HUES64 (cell line): ENCODE measurements around the gene BBS2. TPM values are rescaled to one million over a fixed set of nuclear protein-coding genes. Genes with fewer than 3 reads are reported as not detected.

ENCODE experiments used
- H3K27ac ChIP-seq: 2 replicates; pipeline ENCODE4 v1.7.0; 2013; ENCODE audit warnings: low read depth, low read length, inconsistent platforms
- H3K27me3 ChIP-seq: 2 replicates; pipeline ENCODE4 v1.6.1; 2013; ENCODE audit warnings: mild to moderate bottlenecking, low read length; ENCODE audit not compliant: insufficient read depth
- H3K36me3 ChIP-seq: 2 replicates; pipeline ENCODE4 v1.6.1; 2013; ENCODE audit warnings: mild to moderate bottlenecking, low read length; ENCODE audit not compliant: insufficient read depth
- H3K4me1 ChIP-seq: 2 replicates; pipeline ENCODE4 v1.6.1; 2013; ENCODE audit warnings: mild to moderate bottlenecking, low read length, moderate library complexity; ENCODE audit not compliant: insufficient read depth
- H3K4me3 ChIP-seq: 2 replicates; pipeline ENCODE4 v1.5.1; 2013; ENCODE audit warnings: mild to moderate bottlenecking, low read length, moderate library complexity
- H3K9ac ChIP-seq: 2 replicates; pipeline ENCODE4 v1.6.1; 2013; ENCODE audit warnings: mild to moderate bottlenecking, low read depth, low read length
- H3K9me3 ChIP-seq: 2 replicates; pipeline ENCODE4 v1.6.1; 2013; ENCODE audit warnings: low read depth, low read length; ENCODE audit not compliant: insufficient read depth
- WGBS: fragments of 150-250, 120-280 bp; methylation state at CpG from one replicate; pipeline ENCODE4 v1.1.7; 2013; ENCODE audit warnings: missing lambda C conversion rate; 5-methylcytosine and 5-hydroxymethylcytosine counted together
- polyA plus RNA-seq, 2 experiments: library from polyadenylated mRNA; stranded (reverse); fragments of 50-300 nt; gene quantifications; one replicate each; pipeline ENCODE4 v1.2.3, GENCODE V29; 2013

Gene BBS2
- polyA plus RNA-seq (2013, experiment 1 of 2) = 14.4 TPM
- 33.5 TPM for polyA plus RNA-seq (2013, experiment 2 of 2)

GRCh38 chr16:56519459-56520250 is at the start of gene BBS2:
Gene BBS2 (minus strand): TSS chr16:56520024. CDS start chr16:56519862, 162 bp downstream.
- WGBS = under 1% methylated on average over 65 of the region's 65 CpGs
- Histone ChIP-seq H3K4me1 (0 out of 2 replicates have a peak, but pooled peaks cover 5% of the 10 kb centered on the region), H3K27me3 (no peaks in the 10 kb centered on the region), H3K27ac (peak within 1 kb of the TSS; percentile 51; the same call in 1 of the 2 replicates), H3K9me3 (no peaks in the 10 kb centered on the region), H3K36me3 (no peaks in the 10 kb centered on the region), H3K9ac (peak within 1 kb of the TSS; percentile 64), H3K4me3 (peak within 1 kb of the TSS; percentile 94)

DNA sequence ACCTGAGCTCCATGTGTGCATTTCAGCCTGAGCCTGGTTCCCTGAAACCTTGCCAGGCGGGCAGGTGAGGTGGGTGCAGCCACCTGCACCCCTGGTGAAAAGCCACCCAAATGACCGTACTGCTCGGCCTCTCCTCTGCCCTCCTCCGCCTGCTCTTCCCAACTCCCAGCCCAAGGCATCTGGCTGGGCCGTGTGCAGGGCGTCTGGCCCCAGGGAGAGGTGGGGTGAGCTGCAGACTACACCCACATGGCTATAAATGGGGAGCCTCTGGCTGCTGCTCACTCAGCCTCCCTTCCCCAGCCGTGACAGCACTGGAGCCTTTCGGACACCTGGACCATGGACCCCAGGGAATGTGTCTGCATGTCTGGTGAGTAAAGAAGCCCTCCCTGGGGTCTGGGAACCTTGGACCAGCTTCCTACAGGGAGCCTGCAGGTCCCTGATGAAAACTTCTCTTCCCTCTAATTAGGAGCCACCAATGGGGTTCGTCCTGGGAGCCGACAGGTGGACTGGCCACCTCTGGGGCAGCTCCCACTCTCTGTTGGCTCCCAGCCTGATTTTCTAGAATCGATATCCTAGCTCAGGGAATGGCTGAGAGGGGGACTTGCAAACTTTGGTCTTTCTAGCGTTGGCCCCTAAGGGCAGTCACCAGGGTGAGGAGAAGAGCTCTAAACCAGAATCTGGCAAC is 45.1 kb upstream of the BBS2 start, which contains the start of gene MT4:
Gene MT4 (plus strand): TSS at position 281 of the 685 bp plus-strand sequence. CDS start 56 bp downstream, at position 337.
- Histone ChIP-seq H3K27me3 (no peaks in the 10 kb centered on the region; the same call in 1 of the 2 replicates), H3K4me1 (no peaks in the 10 kb centered on the region), H3K4me3 (no peak within 1 kb of the TSS), H3K27ac (no peak within 1 kb of the TSS), H3K36me3 (no peaks in the 10 kb centered on the region), H3K9ac (no peak within 1 kb of the TSS), H3K9me3 (no peaks in the 10 kb centered on the region)
- WGBS = 90% methylated on average over 11 of the region's 12 CpGs

- Histone ChIP-seq H3K9me3 (no peaks in the 10 kb centered on the region), H3K27me3 (no peaks in the 10 kb centered on the region), H3K4me3 (no peak overlapping the region), H3K27ac (no peak overlapping the region), H3K9ac (no peak overlapping the region), H3K36me3 (no peaks in the 10 kb centered on the region), H3K4me1 (no peaks in the 10 kb centered on the region)
- WGBS = 95% methylated on average over 1 of the region's 1 CpG
Observed at GRCh38 chr16:56561126-56561525, 41.3 kb upstream of the BBS2 start.

GRCh38 chr16:56560447-56560846 is 40.6 kb upstream of the BBS2 start:
- Histone ChIP-seq H3K9ac (no peak overlapping the region), H3K27me3 (no peaks in the 10 kb centered on the region), H3K36me3 (no peaks in the 10 kb centered on the region), H3K4me3 (no peak overlapping the region), H3K27ac (no peak overlapping the region), H3K9me3 (no peaks in the 10 kb centered on the region), H3K4me1 (no peaks in the 10 kb centered on the region)
- WGBS = 94% methylated on average over 1 of the region's 1 CpG

DNA sequence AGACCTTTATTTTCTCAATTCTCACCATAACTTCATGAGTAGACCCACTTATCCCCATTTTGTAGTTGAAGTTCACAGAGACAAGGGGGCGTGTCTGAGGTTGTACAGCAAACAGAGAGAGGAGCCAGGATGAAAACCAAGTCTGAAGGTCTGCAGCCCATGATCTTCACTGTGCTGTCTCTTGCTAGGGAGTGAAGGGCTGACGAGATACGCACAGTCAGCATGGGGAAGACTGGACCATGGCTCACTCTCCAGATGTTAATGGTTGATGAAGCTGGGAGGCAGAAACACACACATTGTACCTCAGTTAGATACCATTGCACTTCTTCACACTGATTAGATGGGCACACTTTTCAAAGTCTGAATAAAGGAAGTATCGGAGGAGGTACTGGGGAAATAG is 39.3 kb upstream of the BBS2 start:
- Histone ChIP-seq H3K4me1 (no peaks in the 10 kb centered on the region), H3K4me3 (no peak overlapping the region), H3K36me3 (no peaks in the 10 kb centered on the region), H3K27me3 (no peaks in the 10 kb centered on the region), H3K9ac (no peak overlapping the region), H3K27ac (no peak overlapping the region), H3K9me3 (no peaks in the 10 kb centered on the region)
- 91% methylated on average over 4 of the region's 4 CpGs for WGBS

- no peaks in the 10 kb centered on the region for H3K4me1 ChIP-seq
- H3K4me3 ChIP-seq = no peak overlapping the region
- no peak overlapping the region for H3K9ac ChIP-seq
- WGBS = 89% methylated on average over 8 of the region's 8 CpGs
- H3K27me3 ChIP-seq = no peaks in the 10 kb centered on the region
- H3K27ac ChIP-seq = no peak overlapping the region
- H3K36me3 ChIP-seq = no peaks in the 10 kb centered on the region
- H3K9me3 ChIP-seq = no peaks in the 10 kb centered on the region
Observed at GRCh38 chr16:56558024-56558747, 38.4 kb upstream of the BBS2 start.

DNA sequence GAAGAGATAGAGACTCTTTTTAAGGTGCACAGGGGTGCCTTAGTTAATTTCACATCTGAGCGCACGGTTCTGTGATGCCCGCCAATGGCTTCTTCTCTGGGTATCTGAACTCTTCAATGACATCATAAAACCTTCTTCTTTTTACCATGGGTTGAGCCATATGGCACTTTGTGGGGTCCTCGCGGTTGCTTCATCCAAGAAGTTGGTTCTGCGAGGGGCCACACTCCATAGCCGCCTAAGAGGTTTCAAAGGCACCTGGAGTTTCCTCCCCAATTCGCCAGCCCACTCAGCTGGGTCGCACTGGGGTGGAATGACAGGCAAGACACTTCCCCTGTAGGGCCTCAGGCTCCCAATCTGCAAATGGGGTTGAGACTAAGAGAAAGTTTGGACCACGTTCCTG is 34.6 kb upstream of the BBS2 start:
- no peaks in the 10 kb centered on the region for H3K27me3 ChIP-seq
- H3K4me1 ChIP-seq = no peaks in the 10 kb centered on the region
- H3K9me3 ChIP-seq = no peaks in the 10 kb centered on the region
- no peaks in the 10 kb centered on the region for H3K36me3 ChIP-seq
- 91% methylated on average over 10 of the region's 10 CpGs for WGBS
- no peak overlapping the region for H3K9ac ChIP-seq
- no peak overlapping the region for H3K27ac ChIP-seq
- no peak overlapping the region for H3K4me3 ChIP-seq

- no peak overlapping the region for H3K27ac ChIP-seq
- no peaks in the 10 kb centered on the region for H3K36me3 ChIP-seq
- no peak overlapping the region for H3K9ac ChIP-seq
- no peak overlapping the region for H3K4me3 ChIP-seq
- no peaks in the 10 kb centered on the region for H3K27me3 ChIP-seq
- H3K4me1 ChIP-seq = peaks cover 17% of the 10 kb centered on the region
- 77% methylated on average over 10 of the region's 11 CpGs for WGBS
- H3K9me3 ChIP-seq = no peaks in the 10 kb centered on the region
Observed at GRCh38 chr16:56551796-56552738, 32.2 kb upstream of the BBS2 start.

DNA sequence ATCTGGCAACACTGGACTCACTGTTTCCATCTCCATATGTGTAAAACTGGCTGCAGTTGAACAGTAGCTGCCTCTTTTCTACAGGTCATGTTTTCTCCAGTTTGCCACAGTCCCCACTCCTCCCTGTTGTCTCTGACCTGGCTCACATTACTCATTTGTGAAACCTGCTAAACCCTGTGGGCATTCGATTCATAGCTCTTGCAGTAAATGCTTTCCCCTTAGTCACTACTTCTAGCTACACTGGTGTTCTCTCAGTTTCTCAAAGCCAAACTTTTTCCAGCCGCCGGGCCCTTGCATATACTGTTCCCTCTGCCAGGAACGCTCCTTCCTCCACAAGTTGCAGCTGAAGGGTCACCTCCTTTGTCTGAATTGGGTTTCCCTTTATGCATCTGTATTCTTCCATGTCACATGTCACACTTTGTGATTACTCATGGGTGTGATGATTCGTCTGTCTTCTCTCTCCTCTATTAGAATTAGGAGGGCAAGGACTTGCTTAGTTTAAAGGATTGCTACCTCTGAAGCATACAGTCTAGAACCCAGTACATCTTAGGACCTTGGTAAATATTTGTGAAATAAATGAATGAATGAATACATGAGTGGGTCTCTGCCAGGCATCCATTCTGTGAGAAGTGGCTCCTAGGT is 30.0 kb upstream of the BBS2 start:
- Histone ChIP-seq H3K4me1 (peaks cover 22% of the 10 kb centered on the region), H3K27ac (no peak overlapping the region), H3K9ac (no peak overlapping the region), H3K36me3 (no peaks in the 10 kb centered on the region), H3K4me3 (no peak overlapping the region), H3K9me3 (no peaks in the 10 kb centered on the region), H3K27me3 (no peaks in the 10 kb centered on the region; the same call in 1 of the 2 replicates)
- WGBS = 95% methylated on average over 4 of the region's 5 CpGs

DNA sequence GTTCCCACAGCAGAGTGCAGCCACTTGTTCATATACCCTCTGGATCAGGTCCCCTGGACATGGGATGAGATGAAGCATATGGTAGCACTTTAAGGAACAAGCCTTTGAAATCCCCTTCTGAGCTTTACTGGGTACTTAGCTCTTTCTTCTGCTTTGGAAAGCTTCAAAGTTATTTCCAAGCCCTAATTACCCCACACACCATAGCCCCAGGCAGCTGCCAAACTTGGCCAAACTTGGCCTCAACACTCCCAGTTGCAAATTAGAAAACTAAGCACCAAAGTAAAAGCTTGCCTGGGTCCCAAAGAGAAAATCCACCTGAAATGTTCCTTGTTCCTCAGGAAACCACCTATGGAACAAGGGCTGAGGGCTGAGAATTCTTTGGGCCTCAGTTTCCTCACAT is 29.3 kb upstream of the BBS2 start:
- Histone ChIP-seq H3K27ac (no peak overlapping the region), H3K36me3 (no peaks in the 10 kb centered on the region), H3K4me1 (peaks cover 22% of the 10 kb centered on the region), H3K4me3 (no peak overlapping the region), H3K9me3 (no peaks in the 10 kb centered on the region), H3K27me3 (no peaks in the 10 kb centered on the region; the same call in 1 of the 2 replicates), H3K9ac (no peak overlapping the region)
